A549 (cell line): Measurements from ENCODE around the gene DTX3L.

Experiments used
- CTCF ChIP-seq: fragments of >200 bp; sonication (Bioruptor Twin); formaldehyde crosslinking; IDR thresholded peaks from 3 replicates; pipeline ENCODE4 v1.5.1; 2016
- EP300 ChIP-seq, 2 experiments: fragments of >200 bp; sonication (Bioruptor Twin); formaldehyde crosslinking; IDR thresholded peaks; 2 replicates in 1 of 2; 3 replicates in 1 of 2; pipeline ENCODE4 v1.6.1; 2016 to 2017
- FOXS1 ChIP-seq: fragments of 250-450 bp; sonication (Bioruptor Pico); IDR thresholded peaks from 2 replicates; pipeline ENCODE4 v1.5.0; 2020; ENCODE audit warnings: mild to moderate bottlenecking, moderate library complexity
- JUN ChIP-seq, 2 experiments: fragments of >200 bp; sonication (Bioruptor Twin); formaldehyde crosslinking; IDR thresholded peaks; 2 replicates in 1 of 2; 3 replicates in 1 of 2; pipeline ENCODE4 v1.6.1; 2016 to 2017
- KDM1A ChIP-seq: fragments of 200-600 bp; sonication (generic); IDR thresholded peaks from 2 replicates; pipeline ENCODE4 v1.6.1; 2016; ENCODE audit warnings: low read depth, mild to moderate bottlenecking
- MAFK ChIP-seq: fragments of 450-650 bp; IDR thresholded peaks from 2 replicates; pipeline ENCODE4 v1.6.1; 2014; ENCODE audit not compliant: partially characterized antibody
- MYC ChIP-seq: IDR thresholded peaks from 2 replicates; pipeline ENCODE4 v1.6.1; 2012; ENCODE audit warnings: mild to moderate bottlenecking, inconsistent platforms, low read length, improper control_type of control experiment, borderline replicate concordance
- POLR2A ChIP-seq: IDR thresholded peaks from 2 replicates; pipeline ENCODE4 v1.6.1; 2012; ENCODE audit warnings: mild to moderate bottlenecking, low read length
- RAD21 ChIP-seq, 2 experiments: fragments of >200 bp in 1 of 2; sonication (Bioruptor Twin) in 1 of 2; formaldehyde crosslinking in 1 of 2; IDR thresholded peaks in 1 of 2; conservative IDR thresholded peaks in 1 of 2; 2 replicates in 1 of 2; 3 replicates in 1 of 2; pipeline ENCODE4 v1.6.1; 2012 to 2018; ENCODE audit warnings: inconsistent platforms in 1 of 2
- RNF2 ChIP-seq: fragments of 200-600 bp; sonication (generic); IDR thresholded peaks from 2 replicates; pipeline ENCODE4 v1.6.1; 2016; ENCODE audit warnings: low read depth, mild to moderate bottlenecking, antibody characterized with exemption, moderate library complexity, borderline replicate concordance
- TF ChIP-seq, protein P1 (sequence below): fragments of 150-350 bp; IDR thresholded peaks from 2 replicates; pipeline ENCODE4 v1.6.1; 2014; ENCODE audit warnings: low read depth, mild to moderate bottlenecking, low read length

- TF ChIP-seq CTCF (no peak), RAD21 (conservative IDR thresholded peaks at IDR 0.05 in 1 of 2, IDR thresholded peaks at IDR 0.05 in 1 of 2) (no peak), POLR2A (no peak), RNF2 (no peak), KDM1A (no peak), EP300 (IDR thresholded peaks at IDR 0.05) (no peak), MYC (no peak), MAFK (no peak), JUN (IDR thresholded peaks at IDR 0.05) (no peak), FOXS1 (CRISPR knock-in tag) (no peak)
- TF ChIP-seq, protein P1, sequence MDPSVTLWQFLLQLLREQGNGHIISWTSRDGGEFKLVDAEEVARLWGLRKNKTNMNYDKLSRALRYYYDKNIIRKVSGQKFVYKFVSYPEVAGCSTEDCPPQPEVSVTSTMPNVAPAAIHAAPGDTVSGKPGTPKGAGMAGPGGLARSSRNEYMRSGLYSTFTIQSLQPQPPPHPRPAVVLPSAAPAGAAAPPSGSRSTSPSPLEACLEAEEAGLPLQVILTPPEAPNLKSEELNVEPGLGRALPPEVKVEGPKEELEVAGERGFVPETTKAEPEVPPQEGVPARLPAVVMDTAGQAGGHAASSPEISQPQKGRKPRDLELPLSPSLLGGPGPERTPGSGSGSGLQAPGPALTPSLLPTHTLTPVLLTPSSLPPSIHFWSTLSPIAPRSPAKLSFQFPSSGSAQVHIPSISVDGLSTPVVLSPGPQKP: no peak
Observed at GRCh38 chr3:122536632-122537001, 27.5 kb upstream of the DTX3L start.
